Suprapubic skin (tissue), 3 donors: Measurements from ENCODE around the gene KCNMB2.

Source experiments
- POLR2A ChIP-seq, 2 donors: fragments of 450-650 bp; IDR thresholded peaks; one replicate each; pipeline ENCODE4 v1.6.1; 2017; ENCODE audit warnings: antibody characterized with exemption in 2 of 2, mild to moderate bottlenecking in 2 of 2, moderate library complexity in 2 of 2
- TF ChIP-seq, protein P1 (sequence below), 2 donors: fragments of 200-600 bp in 1 of 2; fragments of 450-650 bp in 1 of 2; sonication (generic) in 1 of 2; IDR thresholded peaks; one replicate each; pipeline ENCODE4 v1.5.1; 2016 to 2019; ENCODE audit warnings: antibody characterized with exemption in 2 of 2, mild to moderate bottlenecking in 1 of 2, moderate library complexity in 1 of 2

DNA sequence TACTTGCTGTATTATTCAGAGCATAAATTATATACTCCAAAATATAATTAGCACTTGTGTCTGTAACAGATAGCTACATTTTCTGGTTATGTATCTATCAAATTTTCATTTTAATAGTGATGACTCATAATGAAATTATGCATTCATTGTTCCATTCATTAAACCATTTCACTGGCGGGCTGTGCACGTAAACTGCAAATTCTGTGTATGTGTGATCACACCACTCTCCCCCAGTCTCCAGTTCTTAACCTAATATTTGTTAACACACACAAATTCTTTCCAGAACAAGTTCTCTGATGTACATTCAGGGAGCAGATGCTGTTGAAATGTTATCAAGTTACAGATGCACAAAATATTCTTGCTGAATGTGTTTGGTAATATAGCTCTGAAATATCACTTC, 3.8 kb upstream of the KCNMB2 start:
- TF ChIP-seq, protein P1, sequence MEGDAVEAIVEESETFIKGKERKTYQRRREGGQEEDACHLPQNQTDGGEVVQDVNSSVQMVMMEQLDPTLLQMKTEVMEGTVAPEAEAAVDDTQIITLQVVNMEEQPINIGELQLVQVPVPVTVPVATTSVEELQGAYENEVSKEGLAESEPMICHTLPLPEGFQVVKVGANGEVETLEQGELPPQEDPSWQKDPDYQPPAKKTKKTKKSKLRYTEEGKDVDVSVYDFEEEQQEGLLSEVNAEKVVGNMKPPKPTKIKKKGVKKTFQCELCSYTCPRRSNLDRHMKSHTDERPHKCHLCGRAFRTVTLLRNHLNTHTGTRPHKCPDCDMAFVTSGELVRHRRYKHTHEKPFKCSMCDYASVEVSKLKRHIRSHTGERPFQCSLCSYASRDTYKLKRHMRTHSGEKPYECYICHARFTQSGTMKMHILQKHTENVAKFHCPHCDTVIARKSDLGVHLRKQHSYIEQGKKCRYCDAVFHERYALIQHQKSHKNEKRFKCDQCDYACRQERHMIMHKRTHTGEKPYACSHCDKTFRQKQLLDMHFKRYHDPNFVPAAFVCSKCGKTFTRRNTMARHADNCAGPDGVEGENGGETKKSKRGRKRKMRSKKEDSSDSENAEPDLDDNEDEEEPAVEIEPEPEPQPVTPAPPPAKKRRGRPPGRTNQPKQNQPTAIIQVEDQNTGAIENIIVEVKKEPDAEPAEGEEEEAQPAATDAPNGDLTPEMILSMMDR (IDR thresholded peaks at IDR 0.05) = no peak
- no peak for TF ChIP-seq POLR2A (IDR thresholded peaks at IDR 0.05)
